22Rv1 (cell line): Measurements from ENCODE around the gene NTPCR.
"Not testable (repeated sequence)": the region's sequence is repeated elsewhere in the genome, so short reads cannot be mapped to it uniquely, and the experiment has no call there.

Source experiments
- H3K27ac ChIP-seq: fragments of 450-650 bp; 2 replicates; pipeline ENCODE4 v1.5.1; 2017
- CTCF ChIP-seq: fragments of 450-650 bp; IDR thresholded peaks from 2 replicates; pipeline ENCODE4 v1.5.1; 2017; ENCODE audit warnings: mild to moderate bottlenecking
- ZFX ChIP-seq: fragments of 450-650 bp; IDR thresholded peaks from 2 replicates; pipeline ENCODE4 v1.6.1; 2017; ENCODE audit warnings: antibody characterized with exemption, borderline replicate concordance

NTPCR gene

GRCh38 chr1:232915212-232915611 lies 35.2 kb upstream of the NTPCR start:
- TF ChIP-seq ZFX (no peak), CTCF (no peak)
- no peak overlapping the region for H3K27ac ChIP-seq

- H3K27ac ChIP-seq: no peak overlapping the region
- no peak for TF ChIP-seq ZFX
- TF ChIP-seq CTCF: no peak
Measured at GRCh38 chr1:232917053-232917452, 33.4 kb upstream of the NTPCR start.

DNA sequence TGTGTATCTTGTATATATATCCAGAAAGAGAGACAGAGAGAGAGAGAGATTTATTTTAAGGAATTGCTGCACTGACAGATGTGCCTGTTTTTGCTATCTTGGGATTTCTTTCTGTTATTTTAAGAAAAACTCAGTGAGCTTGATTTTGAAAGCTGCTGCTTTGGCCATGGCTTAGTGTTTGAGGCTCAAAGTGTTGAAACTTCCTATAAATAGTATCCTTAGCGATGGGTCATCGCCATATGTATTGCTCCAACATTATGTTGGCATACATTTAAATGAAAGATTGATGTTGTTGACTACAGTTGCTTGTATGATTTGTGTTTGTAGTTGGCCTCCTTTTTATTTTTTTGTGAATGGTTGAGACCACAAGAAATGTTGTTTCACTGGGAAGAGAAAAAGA lies 29.0 kb upstream of the NTPCR start:
- H3K27ac ChIP-seq: no peak overlapping the region
- TF ChIP-seq CTCF (no peak), ZFX (no peak)

- no peak overlapping the region for H3K27ac ChIP-seq
- TF ChIP-seq CTCF (no peak), ZFX (no peak)
Measured at GRCh38 chr1:232922485-232922884, 27.9 kb upstream of the NTPCR start.

- TF ChIP-seq ZFX (no peak), CTCF (no peak)
- H3K27ac ChIP-seq: no peak overlapping the region
Measured at GRCh38 chr1:232923739-232924386, 26.5 kb upstream of the NTPCR start.

GRCh38 chr1:232924874-232925273 lies 25.5 kb upstream of the NTPCR start:
- no peak for TF ChIP-seq ZFX
- TF ChIP-seq CTCF: no peak

GRCh38 chr1:232925421-232926220 lies 24.8 kb upstream of the NTPCR start:
- no peak overlapping the region for H3K27ac ChIP-seq
- TF ChIP-seq ZFX (no peak), CTCF (no peak)

More at GRCh38 chr1:232924874-232925273, 25.5 kb upstream of the NTPCR start:
- H3K27ac ChIP-seq: no peak overlapping the region

DNA sequence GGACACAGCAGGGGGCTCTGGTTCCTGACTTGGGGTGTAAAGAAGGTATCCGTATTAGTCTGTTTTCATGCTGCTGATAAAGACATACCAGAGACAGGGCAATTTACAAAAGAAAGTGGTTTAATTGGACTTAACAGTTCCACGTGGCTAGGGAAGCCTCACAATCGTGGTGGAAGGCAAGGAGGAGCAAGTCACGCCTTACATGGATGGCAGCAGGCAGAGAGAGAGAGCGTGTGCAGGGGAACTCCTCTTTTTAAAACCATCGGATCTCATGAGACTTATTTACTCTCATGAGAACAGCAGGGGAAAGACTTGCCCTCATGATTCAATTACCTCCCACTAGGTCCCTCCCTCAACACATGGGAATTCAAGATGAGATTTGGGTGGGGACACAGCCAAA lies 23.2 kb upstream of the NTPCR start:
- not testable (repeated sequence) for H3K27ac ChIP-seq
